HG02943 (cell line): ENCODE data around the gene SYNJ1.
"Not testable (repeated sequence)": the region's sequence is repeated elsewhere in the genome, so short reads cannot be mapped to it uniquely, and the experiment has no call there.

Experiments used
- ATAC-seq: cut with Tn5 transposase; IDR thresholded peaks from one replicate; pipeline ENCODE4 v1.9.1; 2021; ENCODE audit warnings: mild to moderate bottlenecking, low read depth, moderate library complexity; ENCODE audit not compliant: unreplicated experiment

The SYNJ1 gene

GRCh38 chr21:32741336-32741735, 13.5 kb upstream of the SYNJ1 start:
- no peak for ATAC-seq

- no peak for ATAC-seq
Measured at GRCh38 chr21:32739946-32740345, 12.1 kb upstream of the SYNJ1 start.

GRCh38 chr21:32736083-32736482, 8.3 kb upstream of the SYNJ1 start:
- ATAC-seq, result not testable (repeated sequence)

GRCh38 chr21:32735524-32735923, 7.7 kb upstream of the SYNJ1 start:
- no peak for ATAC-seq

GRCh38 chr21:32733990-32734613, 6.3 kb upstream of the SYNJ1 start:
- no peak for ATAC-seq

- no peak for ATAC-seq
Measured at GRCh38 chr21:32733356-32733755, 5.5 kb upstream of the SYNJ1 start.

GRCh38 chr21:32732544-32732943, 4.7 kb upstream of the SYNJ1 start:
- ATAC-seq, result no peak

GRCh38 chr21:32728848-32729247, 1.0 kb upstream of the SYNJ1 start:
- ATAC-seq, result no peak

GRCh38 chr21:32728456-32728839, 635 bp upstream of the SYNJ1 start:
- ATAC-seq, result no peak

- ATAC-seq, result peak; percentile 10
Measured at GRCh38 chr21:32726839-32727686, 750 bp downstream of the SYNJ1 start.

GRCh38 chr21:32719085-32719484, 8.7 kb downstream of the SYNJ1 start:
- no peak for ATAC-seq

GRCh38 chr21:32717851-32718316, 9.9 kb downstream of the SYNJ1 start:
- ATAC-seq, result no peak

GRCh38 chr21:32716486-32716885, 11.3 kb downstream of the SYNJ1 start:
- ATAC-seq, result no peak

GRCh38 chr21:32713726-32714125, 14.1 kb downstream of the SYNJ1 start:
- ATAC-seq, result no peak

- no peak for ATAC-seq
Measured at GRCh38 chr21:32712641-32713040, 15.2 kb downstream of the SYNJ1 start.

- peak; percentile 91 for ATAC-seq
Measured at GRCh38 chr21:32712043-32712442, 15.8 kb downstream of the SYNJ1 start.

GRCh38 chr21:32710987-32711386, 16.8 kb downstream of the SYNJ1 start:
- ATAC-seq, result no peak

GRCh38 chr21:32710069-32710784, 17.6 kb downstream of the SYNJ1 start:
- no peak for ATAC-seq

- ATAC-seq, result no peak
Measured at GRCh38 chr21:32708069-32708468, 19.7 kb downstream of the SYNJ1 start.

- no peak for ATAC-seq
Measured at GRCh38 chr21:32705901-32706300, 21.9 kb downstream of the SYNJ1 start.

- no peak for ATAC-seq
Measured at GRCh38 chr21:32705139-32705538, 22.7 kb downstream of the SYNJ1 start.
